Effector CD4-positive, alpha-beta T cell (primary cell): ENCODE results near the gene JMJD4.

Experiments used
- DNase-seq: peaks from one replicate; pipeline ENCODE4 v3.0.0-alpha.2; 2020
- total RNA-seq: gene quantifications from one replicate; lab custom pipeline; 2026; lab: John Stamatoyannopoulos, UW

Gene JMJD4, protein sequence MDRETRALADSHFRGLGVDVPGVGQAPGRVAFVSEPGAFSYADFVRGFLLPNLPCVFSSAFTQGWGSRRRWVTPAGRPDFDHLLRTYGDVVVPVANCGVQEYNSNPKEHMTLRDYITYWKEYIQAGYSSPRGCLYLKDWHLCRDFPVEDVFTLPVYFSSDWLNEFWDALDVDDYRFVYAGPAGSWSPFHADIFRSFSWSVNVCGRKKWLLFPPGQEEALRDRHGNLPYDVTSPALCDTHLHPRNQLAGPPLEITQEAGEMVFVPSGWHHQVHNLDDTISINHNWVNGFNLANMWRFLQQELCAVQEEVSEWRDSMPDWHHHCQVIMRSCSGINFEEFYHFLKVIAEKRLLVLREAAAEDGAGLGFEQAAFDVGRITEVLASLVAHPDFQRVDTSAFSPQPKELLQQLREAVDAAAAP
- 18.2 reads per million, percentile 45 among the genes with 10 or more reads in this experiment for total RNA-seq

GRCh38 chr1:227734856-227735538, at the start of gene JMJD4, which contains the start of gene SNAP47:
TSS of gene JMJD4 (minus strand) at chr1:227735302. CDS start at chr1:227735273, 29 bp downstream.
TSS of gene SNAP47 (plus strand) at chr1:227735435. CDS start at chr1:227747737, 12,302 bp downstream.
- DNase-seq: peak; percentile 87

GRCh38 chr1:227782226-227782625, 47.1 kb upstream of the JMJD4 start:
- DNase-seq: no peak

DNA sequence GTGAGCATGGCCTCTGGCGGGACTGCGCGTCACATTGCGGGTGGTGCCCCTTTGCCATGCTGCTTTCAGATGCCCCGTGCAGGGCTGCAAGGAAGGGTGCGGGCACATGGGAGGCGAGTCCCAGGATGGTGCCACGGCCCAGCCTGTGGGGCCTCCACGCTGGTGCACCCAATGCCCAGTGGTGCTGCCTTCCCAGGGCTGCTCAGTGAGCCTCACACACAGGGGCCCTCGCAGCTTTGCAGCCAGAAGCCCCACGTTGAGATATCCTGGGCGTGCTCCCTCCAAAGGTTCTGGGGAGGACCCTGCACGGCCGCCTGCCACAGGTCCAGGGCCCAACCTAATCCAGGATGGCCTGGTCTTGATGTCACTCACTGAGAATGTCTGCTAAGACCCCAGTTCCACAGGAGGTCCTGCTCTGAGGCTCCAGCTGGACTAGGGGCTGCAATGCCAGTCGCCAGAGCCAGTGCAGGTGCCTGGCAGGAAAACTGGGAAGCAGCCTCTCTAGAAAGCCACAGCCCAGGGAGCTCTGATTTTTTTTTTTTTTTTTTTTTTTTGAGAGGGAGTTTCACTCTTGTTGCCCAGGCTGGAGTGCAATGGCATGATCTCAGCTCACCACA, 46.3 kb upstream of the JMJD4 start:
- no peak for DNase-seq

- DNase-seq: no peak
These were observed 45.3 kb upstream of the JMJD4 start for GRCh38 chr1:227780101-227781044.

DNA sequence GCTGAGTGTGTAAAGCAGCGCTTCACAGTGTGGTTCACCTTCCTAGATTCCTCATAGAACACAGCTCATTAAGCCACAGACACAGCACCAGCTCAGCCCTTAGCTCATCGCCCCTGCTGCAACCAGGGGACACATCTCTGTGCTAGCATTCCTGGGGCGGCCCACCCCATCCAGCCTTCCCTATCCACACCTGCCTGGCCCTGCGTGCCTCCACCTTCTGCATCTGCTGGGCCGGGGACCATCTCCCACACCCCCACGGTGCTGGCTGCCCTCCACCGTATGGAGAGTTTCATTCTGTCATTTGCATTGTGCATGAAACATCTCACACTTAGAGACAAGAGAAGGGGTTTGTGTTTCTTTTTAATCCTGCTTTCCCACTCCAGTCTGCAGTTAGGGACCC, 44.6 kb upstream of the JMJD4 start:
- DNase-seq: no peak

GRCh38 chr1:227779021-227779441, 43.9 kb upstream of the JMJD4 start:
- no peak for DNase-seq

- no peak for DNase-seq
These were observed 43.4 kb upstream of the JMJD4 start for GRCh38 chr1:227778401-227778947.

GRCh38 chr1:227777646-227778045, 42.5 kb upstream of the JMJD4 start:
- no peak for DNase-seq

GRCh38 chr1:227777156-227777555, 42.1 kb upstream of the JMJD4 start:
- no peak for DNase-seq

DNA sequence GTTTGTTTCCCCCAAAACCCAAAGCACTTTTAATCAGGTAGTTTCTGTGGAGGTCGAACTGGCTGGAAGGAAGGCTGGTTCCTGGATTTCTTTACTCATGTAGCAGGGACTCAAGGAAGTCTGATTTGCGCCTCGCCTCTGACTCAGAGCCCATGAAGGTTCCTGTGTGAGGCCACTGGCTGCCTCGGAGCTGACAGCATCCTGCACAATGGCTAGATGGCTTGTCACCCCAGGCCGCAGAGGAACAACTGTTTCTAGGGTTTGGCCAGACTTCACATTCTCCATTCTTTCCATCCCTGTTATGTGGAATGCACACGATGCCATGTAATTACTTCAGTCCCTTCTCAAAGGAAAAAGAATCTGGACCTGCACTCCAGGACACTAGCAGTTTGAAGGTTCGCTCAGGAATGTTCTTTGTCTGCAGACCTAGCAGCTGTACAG, 41.2 kb upstream of the JMJD4 start:
- DNase-seq: no peak

DNA sequence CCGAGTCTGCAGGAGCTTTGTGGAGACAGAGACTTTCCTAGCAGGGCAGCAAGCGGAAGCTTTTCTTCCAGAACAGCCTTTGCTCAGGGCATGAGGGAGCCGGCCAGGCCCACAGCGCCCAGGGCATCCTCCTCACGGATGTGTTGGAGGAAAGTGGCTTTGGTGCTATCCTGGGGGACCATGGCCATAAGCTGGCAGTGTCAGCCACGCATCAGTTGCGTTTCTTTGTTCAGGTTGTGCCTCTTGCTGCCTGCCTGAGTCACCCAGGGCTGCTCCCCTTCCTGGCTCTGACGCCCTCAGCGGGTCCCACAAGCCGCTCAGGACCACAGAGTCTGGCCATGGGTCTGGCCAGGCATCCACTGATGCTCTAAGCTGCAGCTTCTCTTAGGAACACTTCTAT, 40.7 kb upstream of the JMJD4 start:
- no peak for DNase-seq

DNA sequence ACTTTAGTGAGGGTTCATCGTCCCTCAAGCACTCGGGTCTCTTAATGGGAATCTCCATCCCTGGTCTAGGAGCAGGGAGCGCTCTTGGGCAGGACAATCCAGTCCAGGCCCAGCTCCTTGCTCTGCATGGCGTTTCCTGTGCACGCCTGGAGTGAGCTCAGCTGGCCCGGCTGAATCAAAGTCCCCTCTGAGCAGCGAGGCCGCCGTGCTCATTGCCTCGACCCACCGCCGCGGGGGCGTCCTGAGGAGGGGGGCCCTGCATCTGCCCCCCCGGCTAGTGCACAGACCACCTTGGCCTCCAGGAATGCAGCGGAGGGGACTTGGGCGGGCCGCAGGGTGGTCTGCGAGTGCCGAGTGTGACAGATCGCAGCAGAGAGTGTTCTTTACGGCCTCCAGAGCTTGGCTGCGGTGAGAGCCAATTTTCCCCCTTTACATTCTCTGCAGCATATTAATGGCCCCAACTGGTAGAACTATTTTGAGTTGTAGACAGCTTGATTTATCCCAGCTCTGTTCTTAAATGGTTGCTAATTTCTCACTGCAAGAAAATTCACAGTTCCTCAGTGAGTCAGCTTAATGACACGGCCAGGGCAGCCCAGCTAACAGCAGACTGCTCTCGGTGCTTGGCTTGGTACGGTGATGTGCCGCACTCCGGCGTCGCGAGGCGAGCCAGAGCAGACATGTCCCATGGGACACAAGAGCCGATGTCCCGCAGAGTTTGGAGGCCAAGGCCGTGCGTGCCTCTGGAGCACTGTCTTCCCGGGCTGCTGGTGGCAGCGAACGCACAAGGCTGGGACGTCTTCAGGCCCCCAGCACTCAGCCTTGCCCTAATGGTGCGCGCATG, 39.9 kb upstream of the JMJD4 start:
- no peak for DNase-seq

DNA sequence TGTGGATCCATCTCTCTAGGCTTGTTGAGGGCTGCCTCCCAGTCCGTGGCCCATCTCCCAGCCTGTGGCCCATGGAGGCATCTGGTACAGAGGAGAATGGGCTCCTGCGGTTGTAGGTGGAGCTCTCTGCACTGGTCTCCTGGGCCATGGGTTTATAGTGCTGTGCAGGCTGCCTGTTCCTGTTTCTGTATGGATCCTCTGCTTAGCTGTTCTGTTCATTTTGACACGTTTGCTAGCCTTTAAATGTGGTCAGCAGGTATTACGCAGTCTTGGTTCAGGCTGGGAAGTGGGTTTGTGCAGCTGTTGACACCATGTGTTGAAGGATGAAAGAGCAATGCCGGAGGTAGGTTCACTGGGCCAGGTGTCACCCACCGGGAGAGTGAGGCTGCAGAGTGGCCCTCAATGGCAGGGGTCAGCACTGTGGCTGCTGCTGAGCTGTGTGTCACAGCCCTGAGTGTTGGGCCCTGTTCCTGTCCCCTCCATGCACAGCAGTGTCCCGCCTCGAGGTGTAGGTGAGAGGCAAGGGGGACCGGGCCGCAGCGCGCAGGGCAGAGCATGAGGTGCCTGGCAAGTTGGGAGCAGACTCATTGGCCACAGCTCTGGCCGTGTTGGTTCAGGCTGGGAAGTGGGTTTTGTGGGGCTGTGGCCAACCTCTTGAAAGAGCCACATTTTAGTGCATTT, 39.1 kb upstream of the JMJD4 start:
- no peak for DNase-seq

GRCh38 chr1:227773558-227773957, 38.5 kb upstream of the JMJD4 start:
- no peak for DNase-seq

DNA sequence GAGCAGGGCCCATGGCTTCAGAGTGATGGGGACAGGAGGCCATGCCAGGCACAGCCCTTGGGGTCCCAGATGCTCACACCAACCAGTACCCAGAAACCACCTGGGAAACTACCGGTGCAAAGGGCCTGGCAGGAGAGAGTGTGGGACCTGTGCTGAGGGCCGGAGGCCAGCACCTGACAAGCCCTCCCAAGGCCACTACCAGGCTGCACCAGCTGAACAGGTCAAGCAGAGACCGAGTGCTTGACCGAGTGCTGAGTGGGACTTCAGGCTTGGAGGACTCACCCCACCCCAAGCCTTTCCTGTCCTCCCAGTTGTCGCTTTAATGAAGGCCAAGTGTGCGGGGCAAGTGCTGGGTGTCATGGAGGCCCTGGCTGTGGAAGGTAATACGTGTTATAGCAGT, 36.7 kb upstream of the JMJD4 start:
- no peak for DNase-seq

DNA sequence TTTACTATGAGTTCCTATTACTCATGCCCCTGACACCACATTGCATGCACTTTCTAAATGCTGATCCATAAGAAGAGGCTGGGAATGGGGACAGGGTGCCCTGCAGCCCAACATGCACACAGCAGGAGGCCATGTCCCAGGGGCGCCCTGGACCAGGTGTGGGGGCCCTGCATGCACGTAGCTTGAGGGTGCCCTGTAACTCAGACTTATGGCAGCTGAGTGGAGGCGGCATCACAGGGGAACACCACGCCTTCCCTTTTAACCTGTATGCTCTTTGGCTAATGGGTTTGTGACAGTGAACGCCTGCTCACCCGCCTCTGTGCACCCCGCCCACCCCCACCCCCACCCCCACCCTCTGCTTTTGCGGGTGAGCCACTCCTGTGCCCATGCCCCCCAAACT, 36.2 kb upstream of the JMJD4 start:
- DNase-seq: no peak

GRCh38 chr1:227770812-227771211, 35.7 kb upstream of the JMJD4 start:
- DNase-seq: no peak

DNA sequence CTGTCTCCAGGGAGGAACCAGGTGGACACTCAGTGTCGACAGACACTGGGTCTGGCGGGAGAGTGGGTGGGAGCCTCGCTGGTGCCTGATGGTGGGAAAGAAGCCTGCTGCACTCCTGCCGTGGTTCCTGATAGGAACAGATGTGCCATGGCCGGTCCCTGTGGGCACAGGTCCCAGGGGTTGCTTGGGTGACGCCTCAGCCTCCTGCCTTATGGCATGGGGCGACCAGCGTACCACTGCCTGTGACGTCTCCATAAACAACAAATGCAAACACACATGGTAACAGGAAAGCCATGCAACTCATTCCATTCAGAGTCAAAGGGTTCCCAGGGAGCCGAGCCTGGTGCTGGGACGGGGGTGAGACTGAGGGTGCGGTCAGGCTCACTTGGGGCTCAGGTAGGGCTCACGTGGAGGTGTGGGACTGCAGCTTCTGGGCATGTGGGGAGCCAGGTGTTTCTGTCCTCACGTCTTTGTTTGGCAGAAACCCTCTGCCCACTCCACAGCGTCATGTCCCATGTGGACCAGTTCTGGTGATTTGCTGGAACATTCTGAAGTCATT, 34.9 kb upstream of the JMJD4 start:
- no peak for DNase-seq

- DNase-seq: no peak
These were observed 34.2 kb upstream of the JMJD4 start for GRCh38 chr1:227769047-227769935.
